Adrenal gland (tissue), 12 donors: ENCODE data around the gene MMP27. TPM values are rescaled to one million over a fixed set of nuclear protein-coding genes. Genes with fewer than 3 reads are reported as not detected.

ENCODE experiments used
- DNase-seq, 7 donors: peaks; one replicate each; pipeline ENCODE4 v3.0.0-alpha.2; 2019 to 2020
- H3K27ac ChIP-seq, 5 donors: fragments of 200-600 bp; sonication (generic) in 4 of 5; 1 replicate in 3 of 5; 2 replicates in 2 of 5; pipeline versions ENCODE4 v1.5.1 to v1.8.0; 2016 to 2020; ENCODE audit warnings: mild to moderate bottlenecking in 1 of 5
- H3K27me3 ChIP-seq: fragments of 200-600 bp; 2 replicates; pipeline ENCODE4 v1.8.0; 2021
- H3K36me3 ChIP-seq, 2 donors: fragments of 200-600 bp; replicated peaks in 1 of 2; 1 replicate in 1 of 2; 2 replicates in 1 of 2; pipeline versions ENCODE4 v1.5.1 to v1.8.0; 2018 to 2022
- H3K4me1 ChIP-seq, 2 donors: fragments of 200-600 bp; replicated peaks in 1 of 2; 1 replicate in 1 of 2; 2 replicates in 1 of 2; pipeline versions ENCODE4 v1.5.1 to v1.8.0; 2018 to 2021
- H3K4me3 ChIP-seq, 4 donors: fragments of 200-600 bp; sonication (generic) in 3 of 4; one replicate each; pipeline ENCODE4 v1.5.1; 2016 to 2018
- H3K9me3 ChIP-seq, 3 donors: fragments of 200-600 bp; sonication (generic) in 1 of 3; replicated peaks in 1 of 3; 1 replicate in 2 of 3; 2 replicates in 1 of 3; pipeline versions ENCODE4 v1.5.1 to v1.8.0; 2016 to 2021
- POLR2A ChIP-seq, 2 donors: fragments of 450-650 bp; IDR thresholded peaks; one replicate each; pipeline ENCODE4 v1.6.1; 2017; ENCODE audit warnings: antibody characterized with exemption in 2 of 2, mild to moderate bottlenecking in 2 of 2, moderate library complexity in 1 of 2
- WGBS, 4 donors: extraction: QIAGEN DNeasy Blood & Tissue Kit in 2 of 4; methylation state at CpG; one replicate each; pipeline versions ENCODE4 v1.1.5 to v1.1.7; 2013 to 2017; 5-methylcytosine and 5-hydroxymethylcytosine counted together
- intact Hi-C, 2 donors: fragments of 100-400 bp; cut with DNase I; formaldehyde crosslinking; loops; one replicate each; pipeline versions ENCODE4 v1.14.1 to v1.15.0; 2022 to 2023
- polyA plus RNA-seq, 3 donors: library from polyadenylated mRNA; stranded (reverse); fragments of 200-250 nt in 2 of 3; fragments of 350-450 nt in 1 of 3; fragmentation: Illumina TruSeq in 1 of 3; extraction: RNeasy Lipid Tissue Mini Kit (QIAGEN cat#74804) in 1 of 3; gene quantifications; one replicate each; pipeline ENCODE4 v1.2.3, GENCODE V29; 2013 to 2014
- total RNA-seq, 9 donors: library from RNA; depleted of rRNA in 4 of 9; stranded (reverse); fragments of >200 nt in 4 of 9; fragments of 120-200 nt in 1 of 9; fragmentation: NEBNext Ultra II Directional in 1 of 9; extraction: Animal tissue kit (Norgen Biotek cat#: 25700) in 1 of 9; gene quantifications; one replicate each; pipeline versions ENCODE4 v1.1.0 to v1.2.4, GENCODE V29; 2013 to 2023
- TF ChIP-seq, protein P1 (sequence below), 6 experiments: fragments of 450-650 bp in 4 of 6; fragments of 200-600 bp in 2 of 6; sonication (generic) in 1 of 6; IDR thresholded peaks; 1 replicate in 5 of 6; 2 replicates in 1 of 6; pipeline versions ENCODE4 v1.5.1 to v1.8.0; 2016 to 2021; ENCODE audit warnings: antibody characterized with exemption in 6 of 6, mild to moderate bottlenecking in 2 of 6, moderate library complexity in 1 of 6
- donor health status: healthy with polysubstance abuse.
- donor health status: Bipolar disorder and iron deficiency.
- donor health status: DM: yes; HTN: yes; CAD: no.
- donor health status: DM: no; HTN: no; CAD: no.
- donor health status: DM: no; HTN: no; CAD: no.
- donor health status: DM: yes; HTN: yes; CAD: no.

MMP27 gene
- total and polyA plus RNA-seq, 12 donors, result not detected

DNA sequence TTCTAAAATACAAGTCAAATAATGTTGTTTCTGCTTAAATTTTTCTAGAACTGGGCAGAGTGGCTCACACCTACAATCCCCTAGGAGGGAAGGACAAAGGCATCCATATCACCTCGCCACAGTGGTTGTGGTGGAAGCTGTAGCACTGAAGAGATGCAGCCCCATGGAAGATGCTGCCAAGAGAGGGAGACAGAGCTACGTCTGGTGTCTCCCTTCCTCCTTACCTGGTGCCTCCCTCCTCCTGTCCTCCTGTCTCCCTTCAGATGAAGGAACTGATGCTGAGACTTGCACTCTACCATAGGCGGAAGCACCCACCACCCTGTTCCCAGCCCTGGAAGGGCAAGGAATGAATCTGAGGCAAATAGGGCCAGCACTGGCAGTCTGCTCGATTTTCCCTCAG, 22.3 kb downstream of the MMP27 start:
- H3K27ac ChIP-seq, result no peak overlapping the region
- H3K4me3 ChIP-seq, result no peak overlapping the region
- intact Hi-C loops, result no loop called here
- no peaks in the 10 kb centered on the region for H3K27me3 ChIP-seq
- DNase-seq, result no peak
- WGBS, 4 donors, result 52 to 72% (median 63%) methylated on average over 4 of the region's 4 CpGs
- H3K36me3 ChIP-seq, result no peaks in the 10 kb centered on the region
- no peak for TF ChIP-seq POLR2A (IDR thresholded peaks at IDR 0.05)
- TF ChIP-seq, protein P1, sequence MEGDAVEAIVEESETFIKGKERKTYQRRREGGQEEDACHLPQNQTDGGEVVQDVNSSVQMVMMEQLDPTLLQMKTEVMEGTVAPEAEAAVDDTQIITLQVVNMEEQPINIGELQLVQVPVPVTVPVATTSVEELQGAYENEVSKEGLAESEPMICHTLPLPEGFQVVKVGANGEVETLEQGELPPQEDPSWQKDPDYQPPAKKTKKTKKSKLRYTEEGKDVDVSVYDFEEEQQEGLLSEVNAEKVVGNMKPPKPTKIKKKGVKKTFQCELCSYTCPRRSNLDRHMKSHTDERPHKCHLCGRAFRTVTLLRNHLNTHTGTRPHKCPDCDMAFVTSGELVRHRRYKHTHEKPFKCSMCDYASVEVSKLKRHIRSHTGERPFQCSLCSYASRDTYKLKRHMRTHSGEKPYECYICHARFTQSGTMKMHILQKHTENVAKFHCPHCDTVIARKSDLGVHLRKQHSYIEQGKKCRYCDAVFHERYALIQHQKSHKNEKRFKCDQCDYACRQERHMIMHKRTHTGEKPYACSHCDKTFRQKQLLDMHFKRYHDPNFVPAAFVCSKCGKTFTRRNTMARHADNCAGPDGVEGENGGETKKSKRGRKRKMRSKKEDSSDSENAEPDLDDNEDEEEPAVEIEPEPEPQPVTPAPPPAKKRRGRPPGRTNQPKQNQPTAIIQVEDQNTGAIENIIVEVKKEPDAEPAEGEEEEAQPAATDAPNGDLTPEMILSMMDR (IDR thresholded peaks at IDR 0.05), result no peak
- no peaks in the 10 kb centered on the region for H3K4me1 ChIP-seq
- no peaks in the 10 kb centered on the region for H3K9me3 ChIP-seq

- DNase-seq, result no peak
- no peak overlapping the region for H3K27ac ChIP-seq
- H3K4me1 ChIP-seq, result no peaks in the 10 kb centered on the region
- 8 to 56% (median 39%) methylated on average over 1 of the region's 1 CpG for WGBS, 4 donors
- H3K27me3 ChIP-seq, result no peaks in the 10 kb centered on the region
- no peak overlapping the region for H3K4me3 ChIP-seq
- TF ChIP-seq, protein P1 (IDR thresholded peaks at IDR 0.05), result no peak
- TF ChIP-seq POLR2A (IDR thresholded peaks at IDR 0.05), result no peak
- no peaks in the 10 kb centered on the region for H3K36me3 ChIP-seq
- intact Hi-C loops, result no loop called here
- H3K9me3 ChIP-seq, result no peaks in the 10 kb centered on the region
These were observed 24.6 kb downstream of the MMP27 start for GRCh38 chr11:102680945-102681344.

GRCh38 chr11:102678022-102678421, 27.5 kb downstream of the MMP27 start:
- intact Hi-C loops, result no loop called here
- H3K27me3 ChIP-seq, result no peaks in the 10 kb centered on the region
- no peaks in the 10 kb centered on the region for H3K36me3 ChIP-seq
- H3K4me3 ChIP-seq, result no peak overlapping the region
- H3K4me1 ChIP-seq, result no peaks in the 10 kb centered on the region
- no peak overlapping the region for H3K27ac ChIP-seq
- WGBS, 4 donors, result 65 to 81% (median 75%) methylated on average over 2 of the region's 2 CpGs
- TF ChIP-seq, protein P1 (IDR thresholded peaks at IDR 0.05), result no peak
- TF ChIP-seq POLR2A (IDR thresholded peaks at IDR 0.05), result no peak
- H3K9me3 ChIP-seq, result no peaks in the 10 kb centered on the region
- DNase-seq, result no peak

- Histone ChIP-seq H3K9me3 (no peaks in the 10 kb centered on the region), H3K36me3 (no peaks in the 10 kb centered on the region), H3K27me3 (no peaks in the 10 kb centered on the region), H3K27ac (no peak overlapping the region), H3K4me3 (no peak overlapping the region), H3K4me1 (no peaks in the 10 kb centered on the region)
- 76 to 83% (median 77%) methylated on average over 2 of the region's 2 CpGs for WGBS, 4 donors
- TF ChIP-seq, protein P1 (IDR thresholded peaks at IDR 0.05), result no peak
- TF ChIP-seq POLR2A (IDR thresholded peaks at IDR 0.05), result no peak
- intact Hi-C loops, result no loop called here
- DNase-seq, result no peak
These were observed 29.5 kb downstream of the MMP27 start for GRCh38 chr11:102676084-102676483.
